GM23248 (cell line): ENCODE data around the gene SFMBT2. TPM values are rescaled to one million over a fixed set of nuclear protein-coding genes. Genes with fewer than 3 reads are reported as not detected.

ENCODE experiments used
- DNase-seq: peaks from one replicate; pipeline ENCODE4 v3.0.0-alpha.2; 2015
- H2AFZ ChIP-seq: fragments of 200-600 bp; sonication (generic); 2 replicates; pipeline ENCODE4 v1.6.1; 2016; ENCODE audit warnings: antibody characterized with exemption
- H3F3A ChIP-seq: fragments of 200-600 bp; sonication (generic); 2 replicates; pipeline ENCODE4 v1.6.1; 2016; ENCODE audit warnings: mild to moderate bottlenecking, antibody characterized with exemption, mixed run types; ENCODE audit not compliant: insufficient read depth
- H3K27ac ChIP-seq: fragments of 200-600 bp; sonication (generic); 2 replicates; pipeline ENCODE4 v1.5.1; 2016; ENCODE audit warnings: mild to moderate bottlenecking
- H3K27me3 ChIP-seq: fragments of 200-600 bp; sonication (generic); replicated peaks from 2 replicates; pipeline ENCODE4 v1.6.1; 2016; ENCODE audit warnings: mild to moderate bottlenecking; ENCODE audit not compliant: insufficient read depth
- H3K36me3 ChIP-seq: fragments of 200-600 bp; sonication (generic); 2 replicates; pipeline ENCODE4 v1.6.1; 2016; ENCODE audit warnings: low read depth, mild to moderate bottlenecking
- H3K4me1 ChIP-seq: fragments of 200-600 bp; sonication (generic); 2 replicates; pipeline ENCODE4 v1.6.1; 2016; ENCODE audit warnings: mild to moderate bottlenecking; ENCODE audit not compliant: insufficient read depth
- H3K4me2 ChIP-seq: fragments of 200-600 bp; sonication (generic); one replicate; pipeline ENCODE4 v1.6.1; 2016; ENCODE audit warnings: mild to moderate bottlenecking; ENCODE audit not compliant: unreplicated experiment
- H3K4me3 ChIP-seq: fragments of 200-600 bp; sonication (generic); 2 replicates; pipeline ENCODE4 v1.5.1; 2016; ENCODE audit warnings: mild to moderate bottlenecking
- H3K79me2 ChIP-seq: fragments of 200-600 bp; sonication (generic); 2 replicates; pipeline ENCODE4 v1.6.1; 2016; ENCODE audit warnings: mild to moderate bottlenecking; ENCODE audit not compliant: insufficient read depth
- H3K9ac ChIP-seq: fragments of 200-600 bp; sonication (generic); 2 replicates; pipeline ENCODE4 v1.6.1; 2016; ENCODE audit warnings: mild to moderate bottlenecking
- H3K9me2 ChIP-seq: fragments of 200-600 bp; sonication (generic); 2 replicates; pipeline ENCODE4 v1.6.1; 2016; ENCODE audit warnings: mixed run types, mild to moderate bottlenecking, moderate library complexity; ENCODE audit not compliant: insufficient read depth
- H3K9me3 ChIP-seq: fragments of 200-600 bp; sonication (generic); one replicate; pipeline ENCODE4 v1.6.1; 2017; ENCODE audit warnings: low read depth
- H4K20me1 ChIP-seq: fragments of 200-600 bp; sonication (generic); 2 replicates; pipeline ENCODE4 v1.6.0; 2016; ENCODE audit not compliant: insufficient read depth
- EZH2 ChIP-seq: fragments of 200-600 bp; sonication (generic); IDR thresholded peaks from 2 replicates; pipeline ENCODE4 v1.6.1; 2018; ENCODE audit warnings: antibody characterized with exemption, mild to moderate bottlenecking; ENCODE audit not compliant: insufficient read depth, poor library complexity, severe bottlenecking
- EZH2phosphoT487 ChIP-seq: fragments of 200-600 bp; sonication (generic); IDR thresholded peaks from 2 replicates; pipeline ENCODE4 v1.6.1; 2018; ENCODE audit warnings: antibody characterized with exemption, moderate library complexity, mild to moderate bottlenecking, low read depth; ENCODE audit not compliant: insufficient read depth
- WGBS, 2 experiments: methylation state at CpG; one replicate each; pipeline ENCODE4 v1.1.6; 2015 to 2017; ENCODE audit warnings: low lambda C conversion rate in 2 of 2, low coverage in 1 of 2; ENCODE audit errors: missing lambda C conversion rate in 2 of 2; 5-methylcytosine and 5-hydroxymethylcytosine counted together
- in situ Hi-C: fragments of 300-500 bp; cut with MboI; formaldehyde crosslinking; loops from 2 replicates; pipeline ENCODE4 v1.15.0; 2020
- polyA plus RNA-seq: library from polyadenylated mRNA; unstranded; fragments of >200 nt; fragmentation: Nextera tagmentation; extraction: Ambion mirVana; gene quantifications from 2 replicates; pipeline ENCODE4 v1.2.1, GENCODE V29; 2016
- total RNA-seq: library from RNA; depleted of rRNA; stranded (reverse); fragments of >200 nt; shearing (Covaris generic); gene quantifications from 2 replicates; pipeline ENCODE4 v1.2.3, GENCODE V29; 2014

SFMBT2 gene
- total and polyA plus RNA-seq, 2 experiments from 2014 or later: 0.22 TPM; not detected in 1

DNA sequence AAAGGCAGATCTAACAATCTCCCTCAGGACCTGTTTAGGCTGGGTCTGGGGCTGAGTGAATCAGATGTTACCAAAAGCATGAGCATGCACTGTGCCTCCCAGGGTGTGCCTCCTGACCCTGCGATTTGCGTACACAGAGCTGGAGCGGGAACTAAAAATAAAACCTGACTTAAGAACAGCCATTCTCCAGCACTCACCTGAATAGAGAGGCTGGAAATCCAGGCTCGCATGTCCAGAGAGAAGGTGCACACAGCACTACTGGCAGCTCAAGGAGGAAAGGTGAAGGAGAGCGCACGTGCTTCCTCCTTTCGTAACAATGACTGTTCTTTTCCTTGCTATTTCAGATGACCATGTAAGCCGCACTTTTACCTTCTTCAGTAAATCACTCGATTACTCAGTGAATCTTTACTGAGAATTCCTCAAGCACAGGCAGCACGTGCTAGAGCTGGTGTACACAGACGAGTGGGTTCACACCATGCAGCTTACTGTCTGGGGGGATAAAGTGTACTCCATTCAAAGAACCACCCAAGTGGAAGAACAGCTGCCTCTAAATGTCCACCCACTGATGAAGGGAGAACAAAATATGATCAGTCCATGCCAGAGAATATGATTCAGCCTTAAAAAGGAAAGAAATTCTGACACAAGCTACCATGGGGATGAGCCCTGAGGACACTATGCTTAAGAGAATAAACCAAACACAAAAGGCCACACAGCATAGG is 45.6 kb downstream of the SFMBT2 start:
- Histone ChIP-seq H4K20me1 (no peaks in the 10 kb centered on the region), H3K27me3 (no peaks in the 10 kb centered on the region), H3K4me1 (no peaks in the 10 kb centered on the region), H3K4me3 (no peak overlapping the region), H3K27ac (no peak overlapping the region), H3K36me3 (no peaks in the 10 kb centered on the region), H3K9me2 (no peaks in the 10 kb centered on the region), H2AFZ (no peak overlapping the region), H3K4me2 (no peak overlapping the region), H3F3A (no peaks in the 10 kb centered on the region), H3K79me2 (no peaks in the 10 kb centered on the region), H3K9me3 (no peaks in the 10 kb centered on the region), H3K9ac (no peak overlapping the region)
- DNase-seq: no peak
- in situ Hi-C loops: no loop called here
- no peak for TF ChIP-seq EZH2
- no peak for TF ChIP-seq EZH2phosphoT487
- 72 to 75% methylated on average over 11 of the region's 11 CpGs for WGBS, 2 experiments

DNA sequence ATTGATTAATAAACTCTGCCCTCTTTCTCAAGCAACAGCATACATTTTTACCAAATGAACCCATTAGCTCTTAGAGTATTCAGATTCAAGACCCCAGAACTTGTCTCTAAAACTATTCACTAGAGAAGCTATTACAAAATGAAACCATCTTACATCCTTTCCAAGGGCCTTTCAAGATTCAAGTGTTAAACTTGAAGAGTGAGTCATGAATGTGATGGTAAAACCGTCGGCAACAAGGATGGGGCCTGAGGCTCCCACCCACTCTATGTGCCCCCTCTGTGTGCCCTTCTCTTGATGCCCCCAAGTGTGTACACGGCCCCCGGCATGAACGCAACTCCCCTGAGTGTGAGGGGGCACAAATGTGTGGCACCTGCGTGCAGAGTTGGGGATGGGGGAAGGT is 46.4 kb downstream of the SFMBT2 start:
- Histone ChIP-seq H3K9me2 (no peaks in the 10 kb centered on the region), H3F3A (no peaks in the 10 kb centered on the region), H3K36me3 (no peaks in the 10 kb centered on the region), H3K4me3 (no peak overlapping the region), H3K79me2 (no peaks in the 10 kb centered on the region), H3K4me2 (no peak overlapping the region), H3K4me1 (no peaks in the 10 kb centered on the region), H3K9me3 (no peaks in the 10 kb centered on the region), H3K27me3 (no peaks in the 10 kb centered on the region), H2AFZ (no peak overlapping the region), H3K9ac (no peak overlapping the region), H4K20me1 (no peaks in the 10 kb centered on the region), H3K27ac (no peak overlapping the region)
- WGBS, 2 experiments: 83 to 86% methylated on average over 6 of the region's 6 CpGs
- in situ Hi-C loops: no loop called here
- TF ChIP-seq EZH2phosphoT487 (no peak), EZH2 (no peak)
- no peak for DNase-seq

DNA sequence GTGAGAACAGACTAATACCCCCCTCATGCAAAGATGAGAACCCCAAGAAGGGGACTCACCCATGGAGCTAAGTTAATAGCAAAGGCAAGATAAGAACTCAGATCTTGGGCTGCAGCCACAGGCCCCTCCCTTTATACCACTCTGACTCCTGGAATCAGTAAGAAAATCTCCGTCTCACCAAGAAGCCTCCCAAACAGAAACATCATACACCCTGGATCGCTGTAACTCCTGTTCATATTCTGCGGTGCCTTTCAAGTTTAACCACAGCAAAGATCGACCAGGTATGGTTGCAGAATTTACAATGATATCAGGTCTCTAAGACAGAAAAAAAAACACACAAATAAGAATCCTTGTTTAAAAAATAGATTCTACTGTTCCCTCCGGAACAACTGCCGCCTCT is 47.1 kb downstream of the SFMBT2 start:
- H3K9me2 ChIP-seq: no peaks in the 10 kb centered on the region
- 83 to 84% methylated on average over 6 of the region's 6 CpGs for WGBS, 2 experiments

DNA sequence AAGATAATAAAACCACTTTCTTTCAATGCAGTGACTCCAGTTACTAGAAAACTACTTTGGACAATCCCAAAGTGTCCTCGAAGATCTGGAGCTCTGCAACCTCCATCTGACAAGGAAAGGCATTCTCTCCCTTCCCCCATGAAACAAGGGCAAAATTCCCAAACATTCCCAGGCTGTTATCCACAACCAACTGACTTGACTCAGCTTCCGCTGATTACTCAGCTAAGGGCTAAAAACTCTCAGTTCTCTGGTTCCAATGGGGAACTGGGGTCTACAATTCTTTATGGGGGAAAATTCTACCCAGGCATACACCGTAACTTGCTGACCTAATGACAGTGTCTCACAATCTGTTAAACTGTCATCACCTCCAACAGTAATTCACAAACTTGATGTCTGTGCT is 48.4 kb downstream of the SFMBT2 start:
- in situ Hi-C loops: no loop called here

More for the DNA sequence above, 47.1 kb downstream of the SFMBT2 start:
- no peak overlapping the region for H3K4me3 ChIP-seq
- no peak for TF ChIP-seq EZH2
- no peak for TF ChIP-seq EZH2phosphoT487
- in situ Hi-C loops: no loop called here
- no peaks in the 10 kb centered on the region for H3K9me3 ChIP-seq
- H3K27ac ChIP-seq: no peak overlapping the region
- no peak overlapping the region for H3K9ac ChIP-seq
- no peaks in the 10 kb centered on the region for H4K20me1 ChIP-seq
- no peaks in the 10 kb centered on the region for H3K4me1 ChIP-seq
- no peak overlapping the region for H2AFZ ChIP-seq
- no peaks in the 10 kb centered on the region for H3K36me3 ChIP-seq
- no peaks in the 10 kb centered on the region for H3K79me2 ChIP-seq
- no peak overlapping the region for H3K4me2 ChIP-seq
- no peaks in the 10 kb centered on the region for H3K27me3 ChIP-seq
- no peak for DNase-seq
- H3F3A ChIP-seq: no peaks in the 10 kb centered on the region

More for the DNA sequence above, 48.4 kb downstream of the SFMBT2 start:
- Histone ChIP-seq H3K27ac (no peak overlapping the region), H3K4me2 (no peak overlapping the region), H3K79me2 (no peaks in the 10 kb centered on the region), H3F3A (no peaks in the 10 kb centered on the region), H3K9me3 (no peaks in the 10 kb centered on the region), H3K4me1 (no peaks in the 10 kb centered on the region), H4K20me1 (no peaks in the 10 kb centered on the region), H3K36me3 (no peaks in the 10 kb centered on the region), H3K9me2 (no peaks in the 10 kb centered on the region), H2AFZ (no peak overlapping the region), H3K9ac (no peak overlapping the region), H3K4me3 (no peak overlapping the region), H3K27me3 (no peaks in the 10 kb centered on the region)
- WGBS, 2 experiments: 64 to 65% methylated on average over 3 of the region's 3 CpGs
- DNase-seq: no peak
- TF ChIP-seq EZH2: no peak
- no peak for TF ChIP-seq EZH2phosphoT487
